Measurements from ENCODE around the gene UQCRC2.
"Not testable (repeated sequence)": the region's sequence is repeated elsewhere in the genome, so short reads cannot be mapped to it uniquely, and the experiment has no call there.

Gene UQCRC2

DNA sequence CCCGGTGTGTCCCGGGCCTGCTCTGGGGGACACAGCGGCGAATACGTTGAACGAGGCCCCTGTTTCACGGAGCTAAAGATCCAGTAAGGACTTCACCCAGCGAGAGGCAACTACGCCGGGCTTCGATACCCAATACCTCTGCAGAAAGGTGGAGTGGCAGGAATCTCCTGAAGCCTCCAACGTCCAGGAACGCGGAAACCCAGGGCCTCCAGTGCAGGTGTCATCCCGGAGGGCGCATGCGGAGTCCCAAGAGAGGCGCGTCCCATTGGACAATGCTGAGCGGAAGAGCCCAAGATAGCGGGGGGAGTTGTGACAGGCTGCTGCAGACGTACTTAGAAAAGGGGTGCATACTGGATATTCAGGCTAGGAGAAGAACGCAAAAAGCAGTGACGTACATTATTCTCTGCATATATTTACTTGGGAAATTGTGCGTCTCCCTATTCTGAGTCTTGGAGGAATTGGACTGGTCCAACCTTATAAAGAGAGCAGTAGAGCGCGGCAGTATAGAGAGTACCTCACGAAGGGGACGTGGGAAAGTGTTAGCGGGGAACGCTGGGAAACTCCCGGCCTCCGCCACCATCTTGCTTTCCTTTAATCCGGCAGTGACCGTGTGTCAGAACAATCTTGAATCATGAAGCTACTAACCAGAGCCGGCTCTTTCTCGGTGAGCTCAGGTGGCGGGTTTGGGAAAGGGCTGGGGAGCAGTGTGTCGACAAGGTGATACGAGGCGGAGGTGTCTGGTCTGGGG, at the start of gene UQCRC2:
TSS of gene UQCRC2 (plus strand) at position 569 of the 748 bp plus-strand sequence. CDS start at position 632, 63 bp downstream.
- Histone ChIP-seq H3K27ac (ENCODE audit: low read length) (peak within 1 kb of the TSS; percentile 96), H3K36me3 (ENCODE audit: insufficient read depth, low read length) (peaks cover 32% of the 10 kb centered on the region), H3K4me1 (ENCODE audit: insufficient read depth, low read length) (peaks cover 37% of the 10 kb centered on the region), H3K4me2 (ENCODE audit: insufficient read depth, low read length) (peak within 1 kb of the TSS; percentile 83), H3K79me2 (ENCODE audit: insufficient read depth, low read length) (peaks cover 69% of the 10 kb centered on the region), H4K20me1 (ENCODE audit: insufficient read depth, low read length) (peaks cover 26% of the 10 kb centered on the region), H3K9me3 (ENCODE audit: insufficient read depth, low read length, severe bottlenecking) (no peaks in the 10 kb centered on the region), H2AFZ (ENCODE audit: low read depth, low read length) (peak within 1 kb of the TSS; percentile 91), H3K9ac (ENCODE audit: low read depth, low read length) (peak within 1 kb of the TSS; percentile 81), H3K4me3 (ENCODE audit: low read depth in 1 of 2, low read length in 2 of 2) (peak within 1 kb of the TSS; percentile 69 to 83), H3K27me3 (ENCODE audit: insufficient read depth, low read length, poor library complexity) (no peaks in the 10 kb centered on the region)
- DNase-seq: peak; percentile 89
- TF ChIP-seq EZH2 (IDR thresholded peaks at IDR 0.05; ENCODE audit: borderline replicate concordance, low read depth, low read length, severe bottlenecking): no peak
- TF ChIP-seq, protein P1, sequence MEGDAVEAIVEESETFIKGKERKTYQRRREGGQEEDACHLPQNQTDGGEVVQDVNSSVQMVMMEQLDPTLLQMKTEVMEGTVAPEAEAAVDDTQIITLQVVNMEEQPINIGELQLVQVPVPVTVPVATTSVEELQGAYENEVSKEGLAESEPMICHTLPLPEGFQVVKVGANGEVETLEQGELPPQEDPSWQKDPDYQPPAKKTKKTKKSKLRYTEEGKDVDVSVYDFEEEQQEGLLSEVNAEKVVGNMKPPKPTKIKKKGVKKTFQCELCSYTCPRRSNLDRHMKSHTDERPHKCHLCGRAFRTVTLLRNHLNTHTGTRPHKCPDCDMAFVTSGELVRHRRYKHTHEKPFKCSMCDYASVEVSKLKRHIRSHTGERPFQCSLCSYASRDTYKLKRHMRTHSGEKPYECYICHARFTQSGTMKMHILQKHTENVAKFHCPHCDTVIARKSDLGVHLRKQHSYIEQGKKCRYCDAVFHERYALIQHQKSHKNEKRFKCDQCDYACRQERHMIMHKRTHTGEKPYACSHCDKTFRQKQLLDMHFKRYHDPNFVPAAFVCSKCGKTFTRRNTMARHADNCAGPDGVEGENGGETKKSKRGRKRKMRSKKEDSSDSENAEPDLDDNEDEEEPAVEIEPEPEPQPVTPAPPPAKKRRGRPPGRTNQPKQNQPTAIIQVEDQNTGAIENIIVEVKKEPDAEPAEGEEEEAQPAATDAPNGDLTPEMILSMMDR (IDR thresholded peaks at IDR 0.05; ENCODE audit: borderline replicate concordance, extremely low read depth, low read length, poor library complexity, severe bottlenecking): peak; percentile 0
- peak; percentile 93 for ATAC-seq (ENCODE audit: insufficient read depth, low read depth)

DNA sequence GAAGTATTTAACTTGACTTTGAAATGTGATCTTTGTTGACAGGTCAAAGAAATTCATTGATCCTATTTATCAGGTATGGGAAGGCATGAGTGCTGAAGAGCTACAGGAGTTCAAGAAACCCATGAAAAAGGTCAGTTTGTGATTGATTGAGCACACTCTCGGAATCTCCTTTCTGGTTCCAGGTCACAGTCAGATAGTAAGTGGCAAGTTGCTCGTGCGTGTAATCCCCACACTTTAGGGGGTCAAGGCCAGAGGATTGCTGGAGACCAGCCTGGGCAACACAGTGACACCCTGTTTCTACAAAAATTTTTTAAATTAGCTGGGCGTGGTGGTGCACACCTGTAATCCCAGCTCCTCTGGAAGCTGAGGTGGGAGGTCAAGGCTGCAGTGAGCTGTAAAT, 20.5 kb upstream of the UQCRC2 start:
- H4K20me1 ChIP-seq (ENCODE audit: insufficient read depth, low read length); H3K4me3 ChIP-seq (ENCODE audit: low read depth in 1 of 2, low read length in 2 of 2); H3K36me3 ChIP-seq (ENCODE audit: insufficient read depth, low read length); H3K4me2 ChIP-seq (ENCODE audit: insufficient read depth, low read length); DNase-seq; H3K4me1 ChIP-seq (ENCODE audit: insufficient read depth, low read length); H3K79me2 ChIP-seq (ENCODE audit: insufficient read depth, low read length); H2AFZ ChIP-seq (ENCODE audit: low read depth, low read length); H3K27me3 ChIP-seq (ENCODE audit: insufficient read depth, low read length, poor library complexity); H3K9ac ChIP-seq (ENCODE audit: low read depth, low read length); ATAC-seq (ENCODE audit: insufficient read depth, low read depth); H3K9me3 ChIP-seq (ENCODE audit: insufficient read depth, low read length, severe bottlenecking); H3K27ac ChIP-seq (ENCODE audit: low read length): not testable (repeated sequence)

- not testable (repeated sequence) for H2AFZ ChIP-seq (ENCODE audit: low read depth, low read length); H3K27ac ChIP-seq (ENCODE audit: low read length); H4K20me1 ChIP-seq (ENCODE audit: insufficient read depth, low read length)
Observed at GRCh38 chr16:21933316-21933715, 19.8 kb upstream of the UQCRC2 start.

GRCh38 chr16:21933790-21934189, 19.4 kb upstream of the UQCRC2 start:
- DNase-seq; H4K20me1 ChIP-seq (ENCODE audit: insufficient read depth, low read length); ATAC-seq (ENCODE audit: insufficient read depth, low read depth); H3K4me1 ChIP-seq (ENCODE audit: insufficient read depth, low read length); H3K4me2 ChIP-seq (ENCODE audit: insufficient read depth, low read length); H3K27ac ChIP-seq (ENCODE audit: low read length); H3K27me3 ChIP-seq (ENCODE audit: insufficient read depth, low read length, poor library complexity); H3K9ac ChIP-seq (ENCODE audit: low read depth, low read length); H3K9me3 ChIP-seq (ENCODE audit: insufficient read depth, low read length, severe bottlenecking); H3K36me3 ChIP-seq (ENCODE audit: insufficient read depth, low read length); H3K4me3 ChIP-seq (ENCODE audit: low read depth in 1 of 2, low read length in 2 of 2); H2AFZ ChIP-seq (ENCODE audit: low read depth, low read length); H3K79me2 ChIP-seq (ENCODE audit: insufficient read depth, low read length): not testable (repeated sequence)

More at GRCh38 chr16:21933316-21933715, 19.8 kb upstream of the UQCRC2 start:
- not testable (repeated sequence) for H3K79me2 ChIP-seq (ENCODE audit: insufficient read depth, low read length); H3K9ac ChIP-seq (ENCODE audit: low read depth, low read length); H3K27me3 ChIP-seq (ENCODE audit: insufficient read depth, low read length, poor library complexity); H3K4me2 ChIP-seq (ENCODE audit: insufficient read depth, low read length); H3K4me3 ChIP-seq (ENCODE audit: low read depth in 1 of 2, low read length in 2 of 2); DNase-seq; H3K9me3 ChIP-seq (ENCODE audit: insufficient read depth, low read length, severe bottlenecking); ATAC-seq (ENCODE audit: insufficient read depth, low read depth); H3K4me1 ChIP-seq (ENCODE audit: insufficient read depth, low read length); H3K36me3 ChIP-seq (ENCODE audit: insufficient read depth, low read length)

DNA sequence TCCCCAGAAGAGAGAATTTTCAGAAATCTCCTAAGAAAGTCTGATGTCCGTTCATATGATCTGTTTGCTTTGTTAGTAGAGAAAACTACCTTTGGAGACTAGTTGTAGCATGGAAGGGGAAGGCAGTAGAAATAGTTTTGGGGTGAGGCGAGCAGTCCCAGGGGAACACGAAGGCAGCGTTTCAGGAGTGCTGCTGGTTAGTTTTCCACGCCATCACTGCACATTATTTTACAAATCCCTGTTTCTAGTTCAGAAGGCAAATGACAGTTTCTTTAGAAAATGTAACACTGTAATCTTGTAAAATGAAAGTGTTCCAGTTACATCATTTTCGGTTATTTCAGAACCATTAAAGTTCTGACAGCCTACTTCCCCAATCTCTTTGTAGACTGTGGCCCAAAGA, 16.9 kb upstream of the UQCRC2 start:
- ATAC-seq (ENCODE audit: insufficient read depth, low read depth); H3K9me3 ChIP-seq (ENCODE audit: insufficient read depth, low read length, severe bottlenecking); H3K4me1 ChIP-seq (ENCODE audit: insufficient read depth, low read length); H4K20me1 ChIP-seq (ENCODE audit: insufficient read depth, low read length); H3K36me3 ChIP-seq (ENCODE audit: insufficient read depth, low read length); H3K9ac ChIP-seq (ENCODE audit: low read depth, low read length); H2AFZ ChIP-seq (ENCODE audit: low read depth, low read length); DNase-seq; H3K4me2 ChIP-seq (ENCODE audit: insufficient read depth, low read length); H3K79me2 ChIP-seq (ENCODE audit: insufficient read depth, low read length); H3K27me3 ChIP-seq (ENCODE audit: insufficient read depth, low read length, poor library complexity); H3K27ac ChIP-seq (ENCODE audit: low read length); H3K4me3 ChIP-seq (ENCODE audit: low read depth in 1 of 2, low read length in 2 of 2): not testable (repeated sequence)
